Activated T-cell treated with anti-CD3 and anti-CD28 coated beads for 24 hours (primary cell): Measurements from ENCODE around the gene RPRM.
"Not testable (repeated sequence)": the region's sequence is repeated elsewhere in the genome, so short reads cannot be mapped to it uniquely, and the experiment has no call there.

Experiments used
- DNase-seq: peaks from one replicate; pipeline ENCODE4 v3.0.0-alpha.2; 2020; ENCODE audit warnings: low read depth

The RPRM gene

GRCh38 chr2:153455861-153456260 is 22.7 kb downstream of the RPRM start:
- DNase-seq, result no peak

- DNase-seq, result no peak
Observed at GRCh38 chr2:153455403-153455802, 23.2 kb downstream of the RPRM start.

DNA sequence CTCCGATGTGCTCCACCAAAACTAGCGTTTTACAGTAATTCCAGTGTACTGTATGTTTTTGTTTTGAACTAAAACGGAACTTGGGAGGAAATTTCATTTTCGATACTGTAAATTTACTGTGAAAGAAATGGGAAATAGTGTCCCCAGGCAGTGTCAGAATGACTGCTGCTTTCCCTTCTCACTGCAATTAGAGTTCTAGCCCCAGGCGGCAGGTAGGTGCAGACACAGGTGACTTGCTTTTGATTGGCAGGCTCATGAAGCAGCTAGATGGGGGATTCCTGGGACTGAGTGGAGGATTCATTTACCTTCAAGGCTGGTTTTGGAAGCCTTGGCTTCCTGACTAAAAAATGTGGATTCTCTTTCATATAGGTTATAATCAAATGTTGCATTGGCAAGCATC is 27.0 kb downstream of the RPRM start:
- no peak for DNase-seq

DNA sequence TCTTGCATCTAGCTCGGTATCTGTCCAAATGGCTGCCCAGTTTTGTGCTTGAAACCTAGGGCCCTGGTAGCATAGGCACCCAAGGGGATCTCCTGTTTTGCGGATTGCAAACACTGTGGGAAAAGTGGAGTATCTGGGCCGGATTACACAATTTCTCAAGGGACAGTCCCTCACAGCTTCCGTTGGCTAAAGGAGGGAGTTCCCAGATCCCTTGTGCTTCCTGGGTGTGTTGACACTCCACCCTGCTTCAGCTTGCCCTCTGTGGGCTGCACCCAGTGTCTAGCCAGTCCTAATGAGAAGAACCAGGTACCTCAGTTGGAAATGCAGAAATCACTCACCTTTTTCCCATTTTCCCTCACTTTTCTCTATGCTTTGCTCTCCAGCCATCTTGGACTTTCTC is 35.5 kb downstream of the RPRM start:
- DNase-seq, result no peak

GRCh38 chr2:153442616-153443015 is 35.9 kb downstream of the RPRM start:
- DNase-seq, result not testable (repeated sequence)

- not testable (repeated sequence) for DNase-seq
Observed at GRCh38 chr2:153440090-153440489, 38.5 kb downstream of the RPRM start.

- no peak for DNase-seq
Observed at GRCh38 chr2:153433403-153433802, 45.2 kb downstream of the RPRM start.

- DNase-seq, result no peak
Observed at GRCh38 chr2:153432381-153432780, 46.2 kb downstream of the RPRM start.

DNA sequence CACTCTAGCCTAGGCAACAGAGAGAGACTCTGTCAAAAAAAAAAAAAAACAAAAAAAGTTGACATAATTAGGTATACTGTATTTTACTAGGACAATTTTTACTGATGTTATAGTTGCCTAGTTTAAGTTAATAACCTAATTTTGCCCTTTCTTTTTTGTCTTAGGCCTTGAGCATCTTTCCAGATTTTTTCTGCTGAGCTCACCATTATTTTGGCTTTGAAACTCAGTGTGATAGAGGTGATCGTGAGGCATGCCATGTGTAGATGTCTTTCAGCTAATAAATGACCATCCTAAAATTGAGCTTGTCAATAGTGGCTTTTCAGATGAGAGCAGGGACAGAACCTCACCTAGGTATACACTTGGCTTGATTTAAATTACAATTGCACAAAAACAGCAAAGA is 47.4 kb downstream of the RPRM start:
- DNase-seq, result no peak
